Kidney (tissue), 14 donors: ENCODE results near the gene PRKCE. TPM values are rescaled to one million over a fixed set of nuclear protein-coding genes. Genes with fewer than 3 reads are reported as not detected.

Experiments used
- DNase-seq, 5 donors: peaks; one replicate each; pipeline ENCODE4 v3.0.0-alpha.2; 2013 to 2020
- FAIRE-seq: peaks from 2 replicates; lab custom pipeline; 2012; peaks lifted over from hg19 to GRCh38; lab: Jason Lieb, UNC
- H3K27ac ChIP-seq, 2 donors: one replicate each; pipeline ENCODE4 v1.7.0; 2013; ENCODE audit warnings: low read depth in 2 of 2, low read length in 2 of 2, inconsistent platforms in 1 of 2
- H3K27me3 ChIP-seq: one replicate; pipeline ENCODE4 v1.7.1; 2013; ENCODE audit warnings: low read length, inconsistent platforms; ENCODE audit not compliant: control insufficient read depth, insufficient read depth
- H3K36me3 ChIP-seq, 3 donors: one replicate each; pipeline versions ENCODE4 v1.7.0 to v1.7.1; 2013; ENCODE audit warnings: low read length in 3 of 3, control low read depth in 1 of 3, inconsistent platforms in 1 of 3; ENCODE audit not compliant: insufficient read depth in 3 of 3, control insufficient read depth in 2 of 3
- H3K4me1 ChIP-seq, 3 donors: one replicate each; pipeline versions ENCODE4 v1.7.0 to v1.7.1; 2013; ENCODE audit warnings: low read length in 3 of 3, inconsistent platforms in 1 of 3, low read depth in 1 of 3; ENCODE audit not compliant: control insufficient read depth in 2 of 3, insufficient read depth in 2 of 3
- H3K4me3 ChIP-seq, 3 donors: one replicate each; pipeline versions ENCODE4 v1.7.0 to v1.8.1; 2013; ENCODE audit warnings: low read length in 3 of 3, control low read depth in 1 of 3, inconsistent platforms in 1 of 3
- H3K9ac ChIP-seq, 3 donors: one replicate each; pipeline versions ENCODE4 v1.7.0 to v1.7.1; 2013; ENCODE audit warnings: low read length in 3 of 3, control low read depth in 1 of 3, inconsistent platforms in 1 of 3
- H3K9me3 ChIP-seq, 3 donors: one replicate each; pipeline versions ENCODE4 v1.7.0 to v1.7.1; 2013; ENCODE audit warnings: low read length in 3 of 3, control low read depth in 1 of 3, inconsistent platforms in 1 of 3; ENCODE audit not compliant: control insufficient read depth in 2 of 3, insufficient read depth in 1 of 3
- CTCF ChIP-seq: IDR thresholded peaks from 3 replicates; pipeline ENCODE4 v1.5.1; 2012; ENCODE audit warnings: mild to moderate bottlenecking, moderate library complexity, borderline replicate concordance; ENCODE audit not compliant: insufficient read depth; ENCODE audit errors: extremely low read depth
- intact Hi-C: fragments of 100-400 bp; cut with DNase I; formaldehyde crosslinking; loops from one replicate; pipeline ENCODE4 v1.11.1; 2022
- polyA plus RNA-seq: library from polyadenylated mRNA; stranded (reverse); fragments of 350-450 nt; fragmentation: Illumina TruSeq; extraction: RNeasy Lipid Tissue Mini Kit (QIAGEN cat#74804); gene quantifications from one replicate; pipeline ENCODE4 v1.2.3, GENCODE V29; 2014; ENCODE audit warnings: low read depth, low replicate concordance; ENCODE audit not compliant: insufficient read depth
- total RNA-seq: library from RNA; stranded (reverse); fragmentation: NEBNext Ultra II Directional; extraction: Animal tissue kit (Norgen Biotek cat#: 25700); gene quantifications from one replicate; pipeline ENCODE4 v1.2.1, GENCODE V29; 2021
- donor health status: control.
- donor health status: control.
- donor health status: control.
- donor health status: control.
- donor health status: control.
- donor health status: DM: yes; HTN: yes; CAD: no.
- donor health status: Normal renal cell carcinoma (clear cell type).

The PRKCE gene
- total and polyA plus RNA-seq, 2 donors from 2014 or later: 11.1 to 27.3 TPM

GRCh38 chr2:45786836-45787357 lies 135.4 kb downstream of the PRKCE start:
- no peak overlapping the region for H3K27ac ChIP-seq
- no peaks in the 10 kb centered on the region for H3K36me3 ChIP-seq
- DNase-seq: no peak
- no peak overlapping the region for H3K9ac ChIP-seq
- no peak for TF ChIP-seq CTCF
- no peak for FAIRE-seq
- no peaks in the 10 kb centered on the region for H3K9me3 ChIP-seq
- no peaks in the 10 kb centered on the region for H3K4me1 ChIP-seq
- no peaks in the 10 kb centered on the region for H3K27me3 ChIP-seq
- intact Hi-C loops: no loop called here
- no peak overlapping the region for H3K4me3 ChIP-seq

GRCh38 chr2:45788401-45788800 lies 136.9 kb downstream of the PRKCE start:
- no peak for TF ChIP-seq CTCF
- Histone ChIP-seq H3K4me3 (no peak overlapping the region), H3K9me3 (no peaks in the 10 kb centered on the region), H3K27me3 (no peaks in the 10 kb centered on the region), H3K27ac (no peak overlapping the region), H3K9ac (no peak overlapping the region), H3K4me1 (no peaks in the 10 kb centered on the region), H3K36me3 (no peaks in the 10 kb centered on the region)
- FAIRE-seq: no peak
- no peak for DNase-seq
- intact Hi-C loops: no loop called here

GRCh38 chr2:45789317-45789716 lies 137.8 kb downstream of the PRKCE start:
- Histone ChIP-seq H3K4me1 (no peaks in the 10 kb centered on the region), H3K27me3 (no peaks in the 10 kb centered on the region), H3K4me3 (no peak overlapping the region), H3K36me3 (no peaks in the 10 kb centered on the region), H3K9me3 (no peaks in the 10 kb centered on the region), H3K27ac (no peak overlapping the region), H3K9ac (no peak overlapping the region)
- intact Hi-C loops: no loop called here
- FAIRE-seq: no peak
- TF ChIP-seq CTCF: no peak
- DNase-seq: no peak
